AG04449 (cell line): Measurements from ENCODE around the gene KLHL11.
"Not testable (repeated sequence)": the region's sequence is repeated elsewhere in the genome, so short reads cannot be mapped to it uniquely, and the experiment has no call there.

Experiments
- CTCF ChIA-PET: fragments of 350-600 bp; formaldehyde crosslinking; extraction: SDS; loops from one replicate; lab custom pipeline; 2021; ENCODE audit warnings: antibody characterized with exemption; lab: Yijun Ruan, JAX
- POLR2A ChIA-PET: fragments of 400-600, 350-600 bp; formaldehyde crosslinking; extraction: SDS; loops from one replicate; lab custom pipeline; 2020; ENCODE audit warnings: antibody characterized with exemption, inconsistent platforms; lab: Yijun Ruan, JAX
- DNase-seq: peaks from one replicate; pipeline ENCODE4 v3.0.0-alpha.2; 2010; ENCODE audit warnings: low read depth, low spot score
- H3K4me3 ChIP-seq: 2 replicates; pipeline ENCODE4 v1.5.1; 2011; ENCODE audit warnings: low read depth, mild to moderate bottlenecking, control low read depth, low read length
- CTCF ChIP-seq: IDR thresholded peaks from one replicate; pipeline ENCODE4 v1.5.1; 2011; ENCODE audit warnings: mild to moderate bottlenecking, moderate library complexity, low read length, control low read depth, inconsistent platforms; ENCODE audit not compliant: insufficient read depth; ENCODE audit errors: missing control alignments

The KLHL11 gene

DNA sequence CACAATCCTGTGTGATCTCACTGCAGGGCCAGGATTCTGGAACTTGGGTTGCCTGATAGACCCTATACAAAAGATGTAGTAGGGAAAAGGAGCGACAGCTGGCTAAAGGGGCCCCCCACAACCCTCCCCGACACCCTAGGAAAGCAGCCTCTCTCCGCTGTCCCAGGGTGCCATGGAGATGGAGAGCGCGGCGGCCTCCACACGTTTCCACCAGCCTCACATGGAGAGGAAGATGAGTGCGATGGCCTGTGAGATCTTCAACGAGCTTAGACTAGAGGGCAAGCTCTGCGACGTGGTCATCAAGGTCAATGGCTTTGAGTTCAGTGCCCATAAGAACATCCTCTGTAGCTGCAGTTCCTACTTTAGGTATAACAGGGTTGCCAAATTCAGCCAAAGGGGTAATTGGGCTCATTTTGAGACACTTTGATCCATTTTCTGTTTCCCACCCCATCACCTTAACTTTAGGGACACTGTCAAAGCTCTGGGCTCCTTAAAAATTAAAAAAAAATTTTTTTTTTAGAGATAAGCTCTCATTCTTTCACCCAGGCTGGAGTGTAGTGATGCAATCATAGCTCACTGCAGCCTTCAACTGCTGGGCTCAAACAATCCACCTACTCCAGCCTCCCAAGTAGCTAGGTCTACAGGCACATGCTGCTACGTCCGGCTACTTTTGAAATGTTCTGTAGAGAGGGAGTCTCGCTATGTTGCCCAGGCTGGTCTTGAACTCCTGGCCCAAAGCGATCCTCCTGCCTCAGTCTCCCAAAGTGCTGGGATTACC, 27.3 kb downstream of the KLHL11 start, which contains the start of gene KLHL10:
TSS of gene KLHL10 (plus strand) at position 65 of the 778 bp plus-strand sequence. CDS start at position 173, 108 bp downstream.
- DNase-seq, result no peak
- CTCF ChIA-PET, result interaction anchor here (0.7 to 1.5 kb wide), 4 partner anchors 8 to 26 kb away, joined by 3 to 5 read pairs (median 4); no protein-coding TSS in a partner anchor
- POLR2A ChIA-PET, result no interaction called here
- no peak for TF ChIP-seq CTCF
- H3K4me3 ChIP-seq, result no peak within 1 kb of the TSS

DNA sequence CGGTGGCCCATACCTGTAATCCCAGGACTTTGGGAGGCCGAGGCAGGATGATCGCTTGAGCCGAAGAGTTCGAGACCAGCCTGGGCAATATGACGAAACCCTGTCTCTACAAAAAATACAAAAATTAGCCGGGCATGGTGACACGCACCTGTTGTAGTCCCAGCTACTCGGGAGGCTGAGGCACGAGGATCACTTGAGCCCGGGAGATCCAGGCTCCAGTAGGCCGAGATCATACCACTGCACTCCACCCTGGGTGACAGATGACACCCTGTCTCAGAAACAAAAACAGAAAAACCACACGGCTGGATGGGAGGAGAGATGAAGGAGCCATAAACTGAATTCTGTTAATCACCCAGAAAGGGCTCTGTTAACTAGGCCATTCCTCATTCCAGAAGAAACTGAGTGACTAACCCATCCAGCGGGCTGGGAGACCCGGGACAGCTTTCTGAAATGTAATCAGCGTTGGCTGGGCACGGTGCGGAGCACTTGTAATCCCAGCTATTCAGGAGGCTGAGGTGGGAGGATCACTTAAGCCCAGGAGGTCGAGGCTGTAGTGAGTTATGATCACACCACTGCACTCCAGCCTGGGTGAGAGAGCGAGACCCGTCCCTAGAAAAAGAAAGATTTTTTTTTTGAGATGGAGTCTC, 28.6 kb downstream of the KLHL11 start:
- ChIA-PET POLR2A (interaction anchor here (0.6 to 0.7 kb wide), 2 partner anchors 28 to 94 kb away, joined by 3 read pairs; partner anchors contain the start of genes KLHL11 and ODAD4), CTCF (no interaction called here)
- no peak for TF ChIP-seq CTCF

DNA sequence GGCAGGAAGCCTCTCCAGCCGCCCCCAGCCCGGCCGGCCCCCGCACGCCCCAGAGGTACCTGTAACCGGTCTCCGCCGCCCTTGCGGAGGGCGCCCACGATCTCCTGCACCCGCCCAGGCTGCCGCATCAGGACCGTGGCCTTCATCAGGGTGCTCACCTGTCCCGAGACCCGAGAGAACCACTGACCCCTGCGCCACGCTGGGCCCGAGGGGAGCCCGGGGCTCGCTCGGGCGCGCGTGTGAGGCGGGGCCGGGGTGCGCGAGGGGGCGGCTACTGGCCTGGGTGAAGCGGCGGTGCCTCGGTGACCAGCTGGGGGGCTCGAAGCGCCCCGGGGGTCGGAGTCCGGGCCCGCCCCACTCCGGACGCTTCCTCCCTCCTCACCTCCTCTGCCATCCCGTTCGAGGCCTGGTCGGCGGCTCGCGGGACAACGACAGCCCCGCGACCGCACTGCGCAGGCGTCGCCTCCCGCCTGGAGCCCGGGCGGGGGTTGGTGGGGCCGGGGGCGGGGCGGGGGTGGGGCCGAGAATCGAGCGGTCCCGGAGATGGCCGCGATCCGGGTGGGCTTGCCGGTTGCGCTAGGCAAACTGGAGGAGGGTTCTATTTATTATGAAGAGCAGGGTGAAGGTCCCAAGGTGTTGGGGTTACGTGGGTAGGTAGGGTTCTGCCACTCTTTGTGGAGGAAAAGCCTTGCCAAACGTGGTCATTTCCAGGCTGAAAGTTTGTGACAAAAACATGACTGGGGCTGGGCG, 29.2 kb downstream of the KLHL11 start, which contains the start of gene NT5C3B:
TSS of gene NT5C3B (minus strand) at position 433 of the 750 bp plus-strand sequence. CDS start at position 394, 39 bp downstream.
- POLR2A ChIA-PET, result interaction anchor here (0.6 to 1.3 kb wide), 2 partner anchors 29 kb away, joined by 3 to 6 read pairs; partner anchors contain the start of gene KLHL11
- no peak for DNase-seq
- no peak for TF ChIP-seq CTCF
- H3K4me3 ChIP-seq, result peak within 1 kb of the TSS; percentile 80
- CTCF ChIA-PET, result no interaction called here

More for the DNA sequence above, 28.6 kb downstream of the KLHL11 start:
- no peak for DNase-seq
- H3K4me3 ChIP-seq, result peak overlapping the region; percentile 80

DNA sequence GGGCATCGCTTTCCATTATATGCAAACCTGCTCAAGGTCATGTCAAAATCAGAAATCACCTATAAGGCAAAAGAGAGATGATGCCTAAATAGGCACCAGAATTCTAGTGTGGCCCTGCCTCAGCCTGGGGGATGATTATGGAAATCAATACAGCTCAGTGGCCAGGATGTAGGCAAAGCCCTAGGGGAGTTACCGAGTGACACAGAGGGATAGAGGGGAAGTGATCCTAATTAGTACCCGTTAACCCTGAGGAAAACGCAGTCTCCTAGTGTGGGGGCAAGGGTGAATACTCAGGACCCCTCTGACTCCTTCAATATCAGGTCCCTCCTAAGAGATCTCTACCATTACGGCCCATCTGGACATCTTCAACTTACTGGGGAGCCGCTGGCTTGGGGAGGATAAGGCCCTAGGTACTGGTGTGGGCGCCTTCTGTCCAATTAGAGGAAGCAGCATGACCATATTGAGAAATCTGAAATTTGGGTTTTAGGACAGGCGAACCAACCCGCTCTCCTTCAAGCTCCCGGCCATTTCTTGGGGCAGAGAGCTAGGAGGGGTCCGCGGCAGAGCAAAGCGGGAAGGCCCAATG, 29.9 kb downstream of the KLHL11 start:
- peak overlapping the region; percentile 80 for H3K4me3 ChIP-seq
- CTCF ChIA-PET, result interaction anchor here (0.6 to 1.2 kb wide), 4 partner anchors 12 to 98 kb away, joined by 3 to 4 read pairs (median 3); no protein-coding TSS in a partner anchor
- no peak for DNase-seq
- POLR2A ChIA-PET, result interaction anchor here (1.3 kb wide), 1 partner anchor 30 kb away, joined by 6 read pairs; the partner anchor contains the start of gene KLHL11
- TF ChIP-seq CTCF, result no peak

DNA sequence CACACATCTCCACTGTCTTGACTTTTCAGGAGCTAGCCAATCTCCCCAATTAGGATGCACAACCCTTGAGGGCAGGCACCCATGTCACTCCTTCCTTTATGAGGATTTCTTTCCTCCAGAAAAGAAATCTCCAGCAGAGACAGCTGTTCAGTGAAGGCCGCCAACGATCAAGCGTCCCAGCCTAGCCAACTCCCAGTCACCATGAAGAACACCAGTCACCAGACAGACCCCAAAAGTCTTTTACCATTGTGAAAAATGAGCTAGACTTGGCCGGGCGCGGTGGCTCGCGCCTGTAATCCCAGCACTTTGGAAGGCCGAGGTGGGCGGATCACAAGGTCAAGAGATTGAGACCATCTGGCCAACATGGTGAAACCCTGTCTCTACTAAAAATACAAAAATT, 35.3 kb downstream of the KLHL11 start:
- DNase-seq, POLR2A ChIA-PET, H3K4me3 ChIP-seq: not testable (repeated sequence)
- CTCF ChIA-PET, result interaction anchor here (1.0 to 1.7 kb wide), 3 partner anchors 8 to 129 kb away, joined by 3 to 6 read pairs (median 3); partner anchors contain the start of gene P3H4
